Measurements from ENCODE around the gene UBASH3A.

The UBASH3A gene

DNA sequence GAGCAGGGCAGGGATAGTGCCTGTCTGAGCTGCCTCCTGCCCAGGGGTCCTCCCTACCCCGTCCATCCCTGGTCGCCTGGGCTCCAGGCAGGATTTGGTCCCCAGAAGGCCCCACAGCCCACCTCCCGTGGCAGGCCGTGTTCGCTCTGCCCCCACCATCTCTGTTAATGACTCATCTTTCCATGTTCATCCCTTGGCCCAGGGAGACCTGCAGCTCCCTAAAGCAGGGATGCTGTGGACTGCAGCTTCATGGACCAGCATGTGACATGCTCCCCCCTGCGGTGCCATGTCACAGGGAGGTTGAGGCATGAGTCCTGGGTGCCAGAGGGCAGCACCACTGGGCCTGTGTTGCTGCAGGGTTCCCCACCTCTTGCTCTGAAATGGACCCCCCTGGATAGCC lies 26.8 kb downstream of the UBASH3A start:
- no peak overlapping the region for H3K27ac ChIP-seq
- TF ChIP-seq EZH2 (IDR thresholded peaks at IDR 0.05), result no peak
- no peak for TF ChIP-seq FOXP2 (optimal IDR thresholded peaks at IDR 0.05; ENCODE audit: control extremely low read depth, extremely low read length, insufficient read depth)
- no peak for TF ChIP-seq POLR2AphosphoS5 (IDR thresholded peaks at IDR 0.05; ENCODE audit: borderline replicate concordance, low read depth, low read length)
- H3K4me3 ChIP-seq, result no peak overlapping the region
- DNase-seq (ENCODE audit: low read depth, low spot score), result no peak
- H3K9ac ChIP-seq (ENCODE audit: insufficient read length), result no peak overlapping the region
- no peaks in the 10 kb centered on the region for H3K36me3 ChIP-seq (ENCODE audit: insufficient read depth, low read length)
- H3K9me3 ChIP-seq (ENCODE audit: low read depth, low read length), result peaks cover 4% of the 10 kb centered on the region; the same call in 1 of the 2 replicates

GRCh38 chr21:42431196-42431595 lies 27.5 kb downstream of the UBASH3A start:
- H3K9me3 ChIP-seq (ENCODE audit: low read depth, low read length), result peaks cover 4% of the 10 kb centered on the region; the same call in 1 of the 2 replicates
- H3K9ac ChIP-seq (ENCODE audit: insufficient read length), result no peak overlapping the region
- no peak overlapping the region for H3K4me3 ChIP-seq
- no peak for DNase-seq (ENCODE audit: low read depth, low spot score)
- no peak overlapping the region for H3K27ac ChIP-seq
- TF ChIP-seq EZH2 (IDR thresholded peaks at IDR 0.05) (no peak), FOXP2 (optimal IDR thresholded peaks at IDR 0.05; ENCODE audit: control extremely low read depth, extremely low read length, insufficient read depth) (no peak), POLR2AphosphoS5 (IDR thresholded peaks at IDR 0.05; ENCODE audit: borderline replicate concordance, low read depth, low read length) (no peak)
- H3K36me3 ChIP-seq (ENCODE audit: insufficient read depth, low read length), result no peaks in the 10 kb centered on the region

- DNase-seq (ENCODE audit: low read depth, low spot score), result no peak
- H3K9me3 ChIP-seq (ENCODE audit: low read depth, low read length), result peaks cover 4% of the 10 kb centered on the region; the same call in 1 of the 2 replicates
- no peak for TF ChIP-seq FOXP2 (optimal IDR thresholded peaks at IDR 0.05; ENCODE audit: control extremely low read depth, extremely low read length, insufficient read depth)
- no peak for TF ChIP-seq EZH2 (IDR thresholded peaks at IDR 0.05)
- TF ChIP-seq POLR2AphosphoS5 (IDR thresholded peaks at IDR 0.05; ENCODE audit: borderline replicate concordance, low read depth, low read length), result no peak
Measured at GRCh38 chr21:42432695-42433094, 29.0 kb downstream of the UBASH3A start.

GRCh38 chr21:42433946-42434551 lies 30.3 kb downstream of the UBASH3A start:
- Histone ChIP-seq H3K36me3 (ENCODE audit: insufficient read depth, low read length) (no peaks in the 10 kb centered on the region), H3K27ac (no peak overlapping the region), H3K4me3 (no peak overlapping the region), H3K9me3 (ENCODE audit: low read depth, low read length) (peaks cover 4% of the 10 kb centered on the region; the same call in 1 of the 2 replicates), H3K9ac (ENCODE audit: insufficient read length) (no peak overlapping the region)
- DNase-seq (ENCODE audit: low read depth, low spot score), result no peak
- TF ChIP-seq EZH2 (IDR thresholded peaks at IDR 0.05) (no peak), FOXP2 (optimal IDR thresholded peaks at IDR 0.05; ENCODE audit: control extremely low read depth, extremely low read length, insufficient read depth) (no peak), POLR2AphosphoS5 (IDR thresholded peaks at IDR 0.05; ENCODE audit: borderline replicate concordance, low read depth, low read length) (no peak)

More at GRCh38 chr21:42432695-42433094, 29.0 kb downstream of the UBASH3A start:
- Histone ChIP-seq H3K4me3 (no peak overlapping the region), H3K9ac (ENCODE audit: insufficient read length) (no peak overlapping the region), H3K27ac (no peak overlapping the region), H3K36me3 (ENCODE audit: insufficient read depth, low read length) (no peaks in the 10 kb centered on the region)

- H3K9me3 ChIP-seq (ENCODE audit: low read depth, low read length), result peaks cover 4% of the 10 kb centered on the region; the same call in 1 of the 2 replicates
- H3K9ac ChIP-seq (ENCODE audit: insufficient read length), result no peak overlapping the region
- no peak for TF ChIP-seq EZH2 (IDR thresholded peaks at IDR 0.05)
- no peak for TF ChIP-seq FOXP2 (optimal IDR thresholded peaks at IDR 0.05; ENCODE audit: control extremely low read depth, extremely low read length, insufficient read depth)
- TF ChIP-seq POLR2AphosphoS5 (IDR thresholded peaks at IDR 0.05; ENCODE audit: borderline replicate concordance, low read depth, low read length), result no peak
- no peak overlapping the region for H3K4me3 ChIP-seq
- no peaks in the 10 kb centered on the region for H3K36me3 ChIP-seq (ENCODE audit: insufficient read depth, low read length)
- H3K27ac ChIP-seq, result no peak overlapping the region
- DNase-seq (ENCODE audit: low read depth, low spot score), result no peak
Measured at GRCh38 chr21:42434884-42435283, 31.2 kb downstream of the UBASH3A start.

GRCh38 chr21:42435401-42435800 lies 31.7 kb downstream of the UBASH3A start:
- H3K9ac ChIP-seq (ENCODE audit: insufficient read length), result no peak overlapping the region
- peaks cover 4% of the 10 kb centered on the region; the same call in 1 of the 2 replicates for H3K9me3 ChIP-seq (ENCODE audit: low read depth, low read length)
- no peak overlapping the region for H3K4me3 ChIP-seq
- no peak overlapping the region for H3K27ac ChIP-seq
- H3K36me3 ChIP-seq (ENCODE audit: insufficient read depth, low read length), result no peaks in the 10 kb centered on the region
- DNase-seq (ENCODE audit: low read depth, low spot score), result no peak
- TF ChIP-seq POLR2AphosphoS5 (IDR thresholded peaks at IDR 0.05; ENCODE audit: borderline replicate concordance, low read depth, low read length), result no peak
- no peak for TF ChIP-seq FOXP2 (optimal IDR thresholded peaks at IDR 0.05; ENCODE audit: control extremely low read depth, extremely low read length, insufficient read depth)
- no peak for TF ChIP-seq EZH2 (IDR thresholded peaks at IDR 0.05)

DNA sequence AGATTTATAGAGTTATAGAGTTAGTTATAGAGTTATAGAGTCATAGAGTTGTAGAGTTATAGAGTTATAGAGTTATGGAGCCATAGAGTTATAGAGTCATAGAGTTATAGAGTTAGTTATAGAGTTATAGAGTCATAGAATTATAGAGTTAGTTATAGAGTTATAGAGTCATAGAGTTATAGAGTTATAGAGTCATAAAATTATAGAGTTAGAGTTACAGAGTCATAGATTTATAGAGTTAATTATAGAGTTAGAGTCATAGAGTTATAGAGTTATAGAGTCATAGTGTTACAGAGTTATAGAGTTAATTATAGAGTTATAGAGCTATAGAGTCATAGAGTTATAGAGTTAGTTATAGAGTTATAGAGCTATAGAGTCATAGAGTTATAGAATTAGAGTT lies 32.1 kb downstream of the UBASH3A start:
- Histone ChIP-seq H3K9ac (ENCODE audit: insufficient read length) (no peak overlapping the region), H3K36me3 (ENCODE audit: insufficient read depth, low read length) (no peaks in the 10 kb centered on the region), H3K27ac (no peak overlapping the region), H3K9me3 (ENCODE audit: low read depth, low read length) (peaks cover 4% of the 10 kb centered on the region; the same call in 1 of the 2 replicates), H3K4me3 (no peak overlapping the region)
- TF ChIP-seq POLR2AphosphoS5 (IDR thresholded peaks at IDR 0.05; ENCODE audit: borderline replicate concordance, low read depth, low read length) (no peak), FOXP2 (optimal IDR thresholded peaks at IDR 0.05; ENCODE audit: control extremely low read depth, extremely low read length, insufficient read depth) (no peak), EZH2 (IDR thresholded peaks at IDR 0.05) (no peak)
- no peak for DNase-seq (ENCODE audit: low read depth, low spot score)

DNA sequence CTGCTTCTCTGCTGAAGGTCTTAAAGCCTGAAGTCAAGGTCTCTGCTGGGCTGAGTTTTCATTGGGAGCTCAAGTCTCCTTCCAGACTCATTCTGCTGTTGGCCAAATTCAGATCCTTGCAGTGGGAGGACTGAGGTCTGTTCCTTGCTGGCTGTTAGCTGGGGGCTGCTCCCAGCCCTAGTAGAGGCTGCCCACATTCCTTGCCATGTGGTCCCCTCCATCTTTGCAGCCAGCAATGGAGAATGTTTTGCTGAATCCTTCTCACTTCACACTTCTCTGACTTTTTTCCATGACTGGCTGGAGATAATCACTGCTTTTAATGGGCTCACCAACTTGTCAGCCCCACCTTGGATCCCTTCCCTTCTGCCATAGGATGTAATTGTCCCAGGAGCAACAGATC lies 33.2 kb downstream of the UBASH3A start:
- no peak overlapping the region for H3K9ac ChIP-seq (ENCODE audit: insufficient read length)
- H3K36me3 ChIP-seq (ENCODE audit: insufficient read depth, low read length), result no peaks in the 10 kb centered on the region
- DNase-seq (ENCODE audit: low read depth, low spot score), result no peak
- no peak overlapping the region for H3K4me3 ChIP-seq
- H3K27ac ChIP-seq, result no peak overlapping the region
- TF ChIP-seq EZH2 (IDR thresholded peaks at IDR 0.05) (no peak), POLR2AphosphoS5 (IDR thresholded peaks at IDR 0.05; ENCODE audit: borderline replicate concordance, low read depth, low read length) (no peak), FOXP2 (optimal IDR thresholded peaks at IDR 0.05; ENCODE audit: control extremely low read depth, extremely low read length, insufficient read depth) (no peak)
- H3K9me3 ChIP-seq (ENCODE audit: low read depth, low read length), result peaks cover 4% of the 10 kb centered on the region; the same call in 1 of the 2 replicates
